ENCODE results near the gene PRKG2. TPM values are rescaled to one million over a fixed set of nuclear protein-coding genes. Genes with fewer than 3 reads are reported as not detected.

PRKG2 gene
- total RNA-seq, 1 donor from 2014 or later: under 0.01 TPM

DNA sequence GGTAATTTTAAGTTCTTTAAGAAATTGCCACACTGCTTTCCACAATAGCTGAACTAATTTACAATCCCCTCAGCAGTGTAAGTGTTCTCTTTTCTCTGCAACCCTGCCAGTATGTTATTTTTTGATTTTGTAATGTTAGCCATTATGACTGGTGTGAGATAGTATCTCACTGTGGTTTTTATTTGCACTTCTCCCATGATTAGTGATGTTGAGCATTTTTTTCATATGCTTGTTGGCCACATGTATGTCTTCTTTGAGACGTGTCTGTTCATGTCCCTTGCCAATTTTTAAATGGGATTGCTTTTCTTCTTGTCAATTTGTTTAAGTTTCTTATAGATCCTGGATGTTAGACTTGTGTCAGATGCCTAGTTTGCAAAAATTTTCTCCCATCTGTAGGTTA is 98.5 kb downstream of the PRKG2 start:
- Histone ChIP-seq H3K36me3 (ENCODE audit: control insufficient read depth in 3 of 3, insufficient read depth in 3 of 3, low read length in 3 of 3) (no peaks in the 10 kb centered on the region), H3K9ac (ENCODE audit: low read depth in 1 of 3, low read length in 3 of 3) (no peak overlapping the region), H3K27ac (ENCODE audit: low read depth, low read length) (no peak overlapping the region)

GRCh38 chr4:81113024-81113423 is 102.0 kb downstream of the PRKG2 start:
- Histone ChIP-seq H3K4me3 (ENCODE audit: low read length in 3 of 3) (no peak overlapping the region), H3K9me3 (ENCODE audit: control insufficient read depth in 3 of 3, low read length in 3 of 3) (no peaks in the 10 kb centered on the region), H3K36me3 (ENCODE audit: control insufficient read depth in 3 of 3, insufficient read depth in 3 of 3, low read length in 3 of 3) (no peaks in the 10 kb centered on the region), H3K27ac (ENCODE audit: low read depth, low read length) (no peak overlapping the region), H3K27me3 (ENCODE audit: control insufficient read depth in 3 of 3, insufficient read depth in 3 of 3, low read length in 3 of 3) (no peaks in the 10 kb centered on the region), H3K9ac (ENCODE audit: low read depth in 1 of 3, low read length in 3 of 3) (no peak overlapping the region), H3K4me1 (ENCODE audit: control insufficient read depth in 3 of 3, insufficient read depth in 3 of 3, low read length in 3 of 3) (no peaks in the 10 kb centered on the region)

More for the DNA sequence above, 98.5 kb downstream of the PRKG2 start:
- Histone ChIP-seq H3K9me3 (ENCODE audit: control insufficient read depth in 3 of 3, low read length in 3 of 3) (no peaks in the 10 kb centered on the region), H3K4me3 (ENCODE audit: low read length in 3 of 3) (no peak overlapping the region), H3K27me3 (ENCODE audit: control insufficient read depth in 3 of 3, insufficient read depth in 3 of 3, low read length in 3 of 3) (no peaks in the 10 kb centered on the region), H3K4me1 (ENCODE audit: control insufficient read depth in 3 of 3, insufficient read depth in 3 of 3, low read length in 3 of 3) (no peaks in the 10 kb centered on the region)

- Histone ChIP-seq H3K4me1 (ENCODE audit: control insufficient read depth in 3 of 3, insufficient read depth in 3 of 3, low read length in 3 of 3) (no peaks in the 10 kb centered on the region), H3K36me3 (ENCODE audit: control insufficient read depth in 3 of 3, insufficient read depth in 3 of 3, low read length in 3 of 3) (no peaks in the 10 kb centered on the region), H3K4me3 (ENCODE audit: low read length in 3 of 3) (no peak overlapping the region), H3K9me3 (ENCODE audit: control insufficient read depth in 3 of 3, low read length in 3 of 3) (no peaks in the 10 kb centered on the region), H3K27me3 (ENCODE audit: control insufficient read depth in 3 of 3, insufficient read depth in 3 of 3, low read length in 3 of 3) (no peaks in the 10 kb centered on the region), H3K27ac (ENCODE audit: low read depth, low read length) (no peak overlapping the region), H3K9ac (ENCODE audit: low read depth in 1 of 3, low read length in 3 of 3) (no peak overlapping the region)
Measured at GRCh38 chr4:81109356-81109755, 105.7 kb downstream of the PRKG2 start.

DNA sequence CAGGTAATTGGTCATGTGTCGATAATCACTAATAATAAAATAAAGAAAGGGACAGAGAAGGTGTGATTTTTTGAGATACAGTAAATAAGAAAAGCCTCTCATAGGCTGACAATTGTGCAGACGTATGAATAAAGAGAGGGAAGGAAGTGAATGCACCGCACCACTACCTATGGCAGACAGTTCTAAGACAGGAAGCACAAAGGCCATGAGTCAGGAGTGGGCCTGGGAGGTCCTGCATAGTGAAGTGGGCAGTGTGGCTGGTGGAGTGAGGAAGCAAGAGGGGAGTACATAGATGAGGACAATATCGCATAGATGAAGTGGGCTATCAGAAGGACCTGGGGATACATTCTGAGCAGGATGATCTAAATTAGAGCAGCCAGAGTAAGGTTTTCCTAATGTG is 108.9 kb downstream of the PRKG2 start:
- Histone ChIP-seq H3K36me3 (ENCODE audit: control insufficient read depth in 3 of 3, insufficient read depth in 3 of 3, low read length in 3 of 3) (no peaks in the 10 kb centered on the region), H3K4me1 (ENCODE audit: control insufficient read depth in 3 of 3, insufficient read depth in 3 of 3, low read length in 3 of 3) (no peaks in the 10 kb centered on the region), H3K27me3 (ENCODE audit: control insufficient read depth in 3 of 3, insufficient read depth in 3 of 3, low read length in 3 of 3) (no peaks in the 10 kb centered on the region), H3K4me3 (ENCODE audit: low read length in 3 of 3) (no peak overlapping the region), H3K9me3 (ENCODE audit: control insufficient read depth in 3 of 3, low read length in 3 of 3) (no peaks in the 10 kb centered on the region), H3K27ac (ENCODE audit: low read depth, low read length) (no peak overlapping the region), H3K9ac (ENCODE audit: low read depth in 1 of 3, low read length in 3 of 3) (no peak overlapping the region)

DNA sequence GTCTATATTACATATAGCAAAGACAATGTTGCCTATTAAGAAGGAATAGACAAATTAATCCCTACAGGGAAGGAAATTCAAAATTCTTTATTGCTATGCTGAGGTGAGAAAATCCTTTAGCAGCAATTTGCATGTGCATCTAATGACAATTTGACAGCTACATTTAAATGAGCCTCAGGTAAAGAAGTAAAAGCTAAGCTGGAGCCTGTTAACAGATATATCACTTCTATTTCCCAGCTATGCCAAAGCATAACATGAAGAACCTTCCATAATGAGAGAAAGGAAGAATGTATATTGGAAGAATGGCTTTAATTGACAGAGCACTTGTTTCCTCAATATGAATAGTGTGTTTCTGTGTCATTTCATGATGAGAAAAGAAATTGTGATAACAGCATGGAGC is 112.9 kb downstream of the PRKG2 start:
- Histone ChIP-seq H3K27me3 (ENCODE audit: control insufficient read depth in 3 of 3, insufficient read depth in 3 of 3, low read length in 3 of 3) (no peaks in the 10 kb centered on the region), H3K9me3 (ENCODE audit: control insufficient read depth in 3 of 3, low read length in 3 of 3) (no peaks in the 10 kb centered on the region), H3K36me3 (ENCODE audit: control insufficient read depth in 3 of 3, insufficient read depth in 3 of 3, low read length in 3 of 3) (no peaks in the 10 kb centered on the region), H3K9ac (ENCODE audit: low read depth in 1 of 3, low read length in 3 of 3) (no peak overlapping the region), H3K4me3 (ENCODE audit: low read length in 3 of 3) (no peak overlapping the region), H3K27ac (ENCODE audit: low read depth, low read length) (no peak overlapping the region), H3K4me1 (ENCODE audit: control insufficient read depth in 3 of 3, insufficient read depth in 3 of 3, low read length in 3 of 3) (no peaks in the 10 kb centered on the region)

DNA sequence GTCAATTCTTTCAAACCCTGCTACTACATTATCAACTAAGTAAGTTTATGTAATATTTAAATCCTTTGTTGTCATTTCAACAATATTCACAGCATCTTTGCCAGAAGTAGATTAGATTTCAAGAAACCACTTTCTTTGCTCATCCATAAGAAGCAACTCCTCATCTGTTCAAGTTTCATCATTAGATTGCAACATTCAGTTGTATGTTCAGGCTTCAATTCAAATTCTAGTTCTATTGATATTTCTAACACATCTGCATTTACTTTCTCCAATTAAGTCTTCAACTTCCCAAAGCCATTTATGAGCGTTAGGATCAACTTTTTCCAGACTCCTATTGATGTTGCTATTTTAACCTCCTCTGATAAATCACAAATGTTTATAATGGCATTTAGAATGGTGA is 118.5 kb downstream of the PRKG2 start:
- H3K9me3 ChIP-seq (ENCODE audit: control insufficient read depth in 3 of 3, low read length in 3 of 3): no peaks in the 10 kb centered on the region
- no peak overlapping the region for H3K27ac ChIP-seq (ENCODE audit: low read depth, low read length)
- H3K27me3 ChIP-seq (ENCODE audit: control insufficient read depth in 3 of 3, insufficient read depth in 3 of 3, low read length in 3 of 3): no peaks in the 10 kb centered on the region
- H3K4me3 ChIP-seq (ENCODE audit: low read length in 3 of 3): no peak overlapping the region
- no peak overlapping the region for H3K9ac ChIP-seq (ENCODE audit: low read depth in 1 of 3, low read length in 3 of 3)
- no peaks in the 10 kb centered on the region for H3K4me1 ChIP-seq (ENCODE audit: control insufficient read depth in 3 of 3, insufficient read depth in 3 of 3, low read length in 3 of 3)
- no peaks in the 10 kb centered on the region for H3K36me3 ChIP-seq (ENCODE audit: control insufficient read depth in 3 of 3, insufficient read depth in 3 of 3, low read length in 3 of 3)

DNA sequence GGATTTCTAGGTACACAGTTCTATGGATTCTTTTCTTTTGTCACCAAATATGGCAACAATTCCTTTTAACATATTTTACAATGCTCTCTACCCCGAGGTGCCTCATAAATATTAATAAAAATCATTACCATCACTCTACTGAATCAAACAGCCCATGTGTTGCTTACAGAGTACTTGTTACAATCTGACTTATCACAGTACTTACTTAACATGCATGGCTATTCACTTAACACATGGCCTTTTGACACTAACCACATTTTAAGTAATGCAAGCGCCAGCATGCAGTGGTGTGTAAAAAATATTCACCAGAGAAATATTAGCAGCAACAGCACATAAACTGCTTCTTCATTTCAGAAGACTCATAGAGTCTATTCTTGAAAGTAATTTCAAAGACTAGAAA is 119.6 kb downstream of the PRKG2 start:
- no peaks in the 10 kb centered on the region for H3K4me1 ChIP-seq (ENCODE audit: control insufficient read depth in 3 of 3, insufficient read depth in 3 of 3, low read length in 3 of 3)
- no peak overlapping the region for H3K4me3 ChIP-seq (ENCODE audit: low read length in 3 of 3)
- H3K36me3 ChIP-seq (ENCODE audit: control insufficient read depth in 3 of 3, insufficient read depth in 3 of 3, low read length in 3 of 3): no peaks in the 10 kb centered on the region
- H3K9me3 ChIP-seq (ENCODE audit: control insufficient read depth in 3 of 3, low read length in 3 of 3): no peaks in the 10 kb centered on the region
- H3K9ac ChIP-seq (ENCODE audit: low read depth in 1 of 3, low read length in 3 of 3): no peak overlapping the region
- no peaks in the 10 kb centered on the region for H3K27me3 ChIP-seq (ENCODE audit: control insufficient read depth in 3 of 3, insufficient read depth in 3 of 3, low read length in 3 of 3)
- H3K27ac ChIP-seq (ENCODE audit: low read depth, low read length): no peak overlapping the region

DNA sequence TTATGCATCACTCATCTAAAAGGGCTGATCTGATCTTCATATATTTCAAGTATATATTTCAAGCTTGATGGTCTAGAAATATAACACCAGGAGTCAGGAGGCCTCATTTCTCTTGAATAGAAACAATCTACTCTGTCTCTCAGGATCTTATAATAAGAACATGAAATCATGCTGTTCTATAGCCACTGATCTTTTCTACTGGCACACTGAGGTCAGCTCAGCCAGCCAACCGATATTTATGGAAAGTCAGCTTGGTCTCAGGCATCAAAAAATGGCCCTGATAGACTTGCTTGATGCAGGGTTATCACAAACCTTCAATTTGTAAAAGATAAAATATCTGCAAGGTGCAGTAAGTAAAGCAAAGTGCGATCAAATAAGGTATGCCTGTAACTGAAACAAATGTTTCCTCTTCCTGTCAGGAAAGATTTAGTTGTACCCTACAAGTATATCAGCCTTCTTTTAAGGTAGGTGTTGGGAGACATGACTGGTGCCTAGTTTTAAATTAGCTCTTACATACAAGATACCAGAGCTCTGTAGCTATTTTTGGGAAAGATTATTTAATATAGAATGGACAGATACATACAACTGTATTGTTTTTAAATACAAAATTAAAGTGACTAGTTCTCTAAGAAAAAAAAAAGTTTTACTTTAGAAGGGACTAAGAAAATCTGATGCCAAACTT is 121.2 kb downstream of the PRKG2 start:
- no peaks in the 10 kb centered on the region for H3K4me1 ChIP-seq (ENCODE audit: control insufficient read depth in 3 of 3, insufficient read depth in 3 of 3, low read length in 3 of 3)
- no peaks in the 10 kb centered on the region for H3K27me3 ChIP-seq (ENCODE audit: control insufficient read depth in 3 of 3, insufficient read depth in 3 of 3, low read length in 3 of 3)

GRCh38 chr4:81085979-81086378 is 129.0 kb downstream of the PRKG2 start:
- H3K36me3 ChIP-seq (ENCODE audit: control insufficient read depth in 3 of 3, insufficient read depth in 3 of 3, low read length in 3 of 3): no peaks in the 10 kb centered on the region
- no peaks in the 10 kb centered on the region for H3K4me1 ChIP-seq (ENCODE audit: control insufficient read depth in 3 of 3, insufficient read depth in 3 of 3, low read length in 3 of 3)
- no peak overlapping the region for H3K9ac ChIP-seq (ENCODE audit: low read depth in 1 of 3, low read length in 3 of 3)
- H3K4me3 ChIP-seq (ENCODE audit: low read length in 3 of 3): no peak overlapping the region
- H3K27me3 ChIP-seq (ENCODE audit: control insufficient read depth in 3 of 3, insufficient read depth in 3 of 3, low read length in 3 of 3): no peaks in the 10 kb centered on the region
- H3K27ac ChIP-seq (ENCODE audit: low read depth, low read length): no peak overlapping the region
- H3K9me3 ChIP-seq (ENCODE audit: control insufficient read depth in 3 of 3, low read length in 3 of 3): no peaks in the 10 kb centered on the region

More for the DNA sequence above, 121.2 kb downstream of the PRKG2 start:
- Histone ChIP-seq H3K27ac (ENCODE audit: low read depth, low read length) (no peak overlapping the region), H3K36me3 (ENCODE audit: control insufficient read depth in 3 of 3, insufficient read depth in 3 of 3, low read length in 3 of 3) (no peaks in the 10 kb centered on the region), H3K9me3 (ENCODE audit: control insufficient read depth in 3 of 3, low read length in 3 of 3) (no peaks in the 10 kb centered on the region), H3K4me3 (ENCODE audit: low read length in 3 of 3) (no peak overlapping the region), H3K9ac (ENCODE audit: low read depth in 1 of 3, low read length in 3 of 3) (no peak overlapping the region)

DNA sequence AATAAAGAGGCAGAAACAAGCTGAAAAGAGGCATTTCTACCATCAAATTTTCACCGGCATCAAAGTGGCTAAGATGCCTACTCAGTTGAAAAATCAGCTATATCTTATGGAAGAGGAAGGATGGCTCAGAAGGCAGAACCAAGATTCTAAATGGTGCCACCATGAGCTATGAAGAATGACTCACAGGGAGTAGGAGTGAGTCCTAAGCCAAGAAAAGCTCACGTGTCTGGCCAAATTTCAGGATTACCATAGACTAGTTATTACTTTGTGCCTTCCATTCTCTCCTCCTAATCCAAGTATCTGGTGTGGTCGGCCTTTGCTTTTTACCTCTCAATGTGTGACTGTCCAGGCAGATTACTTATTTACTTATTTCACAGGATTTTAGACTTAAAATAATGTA is 129.7 kb downstream of the PRKG2 start:
- H3K36me3 ChIP-seq (ENCODE audit: control insufficient read depth in 3 of 3, insufficient read depth in 3 of 3, low read length in 3 of 3): no peaks in the 10 kb centered on the region
- H3K27ac ChIP-seq (ENCODE audit: low read depth, low read length): no peak overlapping the region
- no peaks in the 10 kb centered on the region for H3K27me3 ChIP-seq (ENCODE audit: control insufficient read depth in 3 of 3, insufficient read depth in 3 of 3, low read length in 3 of 3)
- H3K4me3 ChIP-seq (ENCODE audit: low read length in 3 of 3): no peak overlapping the region
- H3K9ac ChIP-seq (ENCODE audit: low read depth in 1 of 3, low read length in 3 of 3): no peak overlapping the region
- no peaks in the 10 kb centered on the region for H3K4me1 ChIP-seq (ENCODE audit: control insufficient read depth in 3 of 3, insufficient read depth in 3 of 3, low read length in 3 of 3)
- no peaks in the 10 kb centered on the region for H3K9me3 ChIP-seq (ENCODE audit: control insufficient read depth in 3 of 3, low read length in 3 of 3)
